ENCODE results near the gene EEA1. TPM values are rescaled to one million over a fixed set of nuclear protein-coding genes. Genes with fewer than 3 reads are reported as not detected.

EEA1 gene
- total RNA-seq, 1 donor from 2014 or later = 12.0 TPM

DNA sequence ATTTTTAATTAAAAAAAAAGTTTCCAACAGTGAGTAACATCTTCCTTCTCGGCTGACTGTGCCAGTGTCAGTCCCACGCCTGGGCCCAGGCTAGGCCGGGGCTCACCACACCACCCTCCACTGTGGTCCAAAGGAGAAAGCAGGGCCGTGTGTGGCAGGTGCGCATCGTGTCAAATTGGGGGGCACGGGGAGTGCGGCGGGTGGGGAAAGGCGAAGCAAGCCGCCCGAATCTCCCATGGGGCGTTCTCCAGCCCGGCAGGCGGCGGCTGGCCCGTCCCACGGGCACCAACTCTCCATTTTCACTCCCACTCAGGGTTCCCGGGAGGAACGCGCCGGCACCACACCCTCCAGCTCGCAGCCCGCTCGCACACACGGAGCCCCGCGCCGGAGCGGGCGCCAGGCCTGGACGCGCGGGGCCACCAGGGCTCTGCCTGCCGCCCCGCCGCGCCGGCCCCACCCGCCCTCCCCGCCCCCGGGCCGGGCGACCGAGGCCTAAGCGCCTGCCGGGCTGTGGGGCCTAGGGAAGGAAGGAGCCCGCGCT is 604 bp downstream of the EEA1 start:
- TF ChIP-seq CTCF (IDR thresholded peaks at IDR 0.05; ENCODE audit: partially characterized antibody, unreplicated experiment) = no peak
- Mint-ChIP-seq H3K27ac (ENCODE audit: unreplicated experiment) (no peak overlapping the region), H3K36me3 (ENCODE audit: unreplicated experiment) (no peaks in the 10 kb centered on the region), H3K27me3 (ENCODE audit: unreplicated experiment) (no peaks in the 10 kb centered on the region), H3K4me3 (ENCODE audit: unreplicated experiment) (peak overlapping the region; percentile 88), H3K4me1 (ENCODE audit: low read depth, unreplicated experiment) (peaks cover 17% of the 10 kb centered on the region), H3K9me3 (ENCODE audit: unreplicated experiment) (no peaks in the 10 kb centered on the region)
- no peak for DNase-seq

- Mint-ChIP-seq H3K27ac (ENCODE audit: unreplicated experiment) (peak overlapping the region; percentile 7), H3K4me1 (ENCODE audit: low read depth, unreplicated experiment) (peaks cover 17% of the 10 kb centered on the region), H3K36me3 (ENCODE audit: unreplicated experiment) (no peaks in the 10 kb centered on the region), H3K27me3 (ENCODE audit: unreplicated experiment) (no peaks in the 10 kb centered on the region), H3K9me3 (ENCODE audit: unreplicated experiment) (no peaks in the 10 kb centered on the region), H3K4me3 (ENCODE audit: unreplicated experiment) (peak overlapping the region; percentile 88)
- no peak for DNase-seq
- no peak for TF ChIP-seq CTCF (IDR thresholded peaks at IDR 0.05; ENCODE audit: partially characterized antibody, unreplicated experiment)
These were observed 1.4 kb downstream of the EEA1 start for GRCh38 chr12:92927436-92928281.

- Mint-ChIP-seq H3K27ac (ENCODE audit: unreplicated experiment) (no peak overlapping the region), H3K9me3 (ENCODE audit: unreplicated experiment) (no peaks in the 10 kb centered on the region), H3K4me1 (ENCODE audit: low read depth, unreplicated experiment) (peaks cover 17% of the 10 kb centered on the region), H3K36me3 (ENCODE audit: unreplicated experiment) (no peaks in the 10 kb centered on the region), H3K27me3 (ENCODE audit: unreplicated experiment) (no peaks in the 10 kb centered on the region), H3K4me3 (ENCODE audit: unreplicated experiment) (peak overlapping the region; percentile 88)
- DNase-seq = no peak
- no peak for TF ChIP-seq CTCF (IDR thresholded peaks at IDR 0.05; ENCODE audit: partially characterized antibody, unreplicated experiment)
These were observed 2.0 kb downstream of the EEA1 start for GRCh38 chr12:92927055-92927435.

DNA sequence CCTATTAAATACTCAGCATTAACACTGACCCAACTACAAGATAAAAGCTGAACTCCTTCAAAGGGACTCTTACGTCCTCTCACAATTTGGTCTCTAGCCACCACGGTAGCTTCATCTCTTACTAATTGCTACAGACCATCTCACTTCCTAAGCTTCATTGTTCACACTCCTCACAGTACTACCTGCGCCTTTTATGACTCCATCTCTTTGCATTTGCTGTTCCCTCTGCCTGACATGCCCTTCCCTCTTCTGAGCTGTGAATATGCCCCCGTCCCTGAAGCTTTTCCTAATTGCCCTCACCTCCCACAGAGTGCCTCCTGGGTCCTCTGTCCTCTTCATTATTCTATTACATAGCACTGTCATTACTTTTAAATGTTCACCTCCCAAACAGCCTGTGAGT is 2.5 kb downstream of the EEA1 start:
- DNase-seq = no peak
- H3K9me3 Mint-ChIP-seq (ENCODE audit: unreplicated experiment) = no peaks in the 10 kb centered on the region
- no peaks in the 10 kb centered on the region for H3K27me3 Mint-ChIP-seq (ENCODE audit: unreplicated experiment)
- H3K27ac Mint-ChIP-seq (ENCODE audit: unreplicated experiment) = no peak overlapping the region
- H3K36me3 Mint-ChIP-seq (ENCODE audit: unreplicated experiment) = no peaks in the 10 kb centered on the region
- no peak for TF ChIP-seq CTCF (IDR thresholded peaks at IDR 0.05; ENCODE audit: partially characterized antibody, unreplicated experiment)
- H3K4me1 Mint-ChIP-seq (ENCODE audit: low read depth, unreplicated experiment) = peaks cover 17% of the 10 kb centered on the region
- H3K4me3 Mint-ChIP-seq (ENCODE audit: unreplicated experiment) = no peak overlapping the region

DNA sequence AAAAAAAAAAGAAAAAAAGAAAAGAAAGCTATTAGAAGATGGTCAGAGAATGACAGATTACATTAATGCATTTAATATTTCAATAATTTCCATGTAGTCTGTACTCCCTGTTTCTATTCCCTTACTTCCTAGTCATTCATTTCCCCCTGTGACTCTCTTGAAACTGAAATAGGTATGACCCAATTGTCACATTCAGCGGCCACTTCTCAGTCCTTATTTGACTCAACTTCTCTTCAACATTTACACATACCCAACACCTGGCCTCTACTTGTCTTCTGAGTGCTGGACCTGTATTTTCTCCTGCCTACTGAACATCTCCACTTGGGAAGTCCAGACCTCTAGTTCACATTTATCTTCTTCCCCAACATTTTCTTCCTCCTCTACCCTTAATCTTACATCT is 7.2 kb downstream of the EEA1 start:
- no peaks in the 10 kb centered on the region for H3K9me3 Mint-ChIP-seq (ENCODE audit: unreplicated experiment)
- H3K36me3 Mint-ChIP-seq (ENCODE audit: unreplicated experiment) = no peaks in the 10 kb centered on the region
- TF ChIP-seq CTCF (IDR thresholded peaks at IDR 0.05; ENCODE audit: partially characterized antibody, unreplicated experiment) = no peak
- peaks cover 3% of the 10 kb centered on the region for H3K4me1 Mint-ChIP-seq (ENCODE audit: low read depth, unreplicated experiment)
- no peak for DNase-seq
- no peak overlapping the region for H3K27ac Mint-ChIP-seq (ENCODE audit: unreplicated experiment)
- H3K27me3 Mint-ChIP-seq (ENCODE audit: unreplicated experiment) = no peaks in the 10 kb centered on the region
- H3K4me3 Mint-ChIP-seq (ENCODE audit: unreplicated experiment) = no peak overlapping the region
